Endothelial cell of umbilical vein (primary cell): ENCODE measurements around the gene SORCS2. TPM values are rescaled to one million over a fixed set of nuclear protein-coding genes. Genes with fewer than 3 reads are reported as not detected.

ENCODE experiments used
- BruUV-seq: library from RNA; stranded (reverse); fragments of 400-500 nt; replicated peaks from 2 replicates; lab custom pipeline; 2021; lab: Mats Ljungman, UMichigan
- CTCF ChIA-PET: fragments of 300-600, 350-600 bp; sonication (Branson Sonifier 250); formaldehyde crosslinking; loops from one replicate; lab custom pipeline; 2021; ENCODE audit warnings: antibody characterized with exemption, inconsistent platforms; lab: Charles Lee
- POLR2A ChIA-PET: fragments of 300-600, 350-600 bp; sonication (Branson Sonifier 250); formaldehyde crosslinking; loops from one replicate; lab custom pipeline; 2021; ENCODE audit warnings: antibody characterized with exemption, inconsistent platforms; lab: Charles Lee
- DNase-seq: peaks from one replicate; pipeline ENCODE4 v3.0.0-alpha.2; 2011; ENCODE audit warnings: low read depth, low spot score
- FAIRE-seq: peaks from 2 replicates; lab custom pipeline; 2011; peaks lifted over from hg19 to GRCh38; lab: Jason Lieb, UNC
- H2AFZ ChIP-seq: 2 replicates; pipeline ENCODE4 v1.6.0; 2012; ENCODE audit warnings: low read depth, low read length, control low read depth, inconsistent platforms
- H3K27ac ChIP-seq: 2 replicates; pipeline ENCODE4 v1.5.1; 2011; ENCODE audit warnings: low read depth, mild to moderate bottlenecking, control low read depth, low read length, moderate library complexity; ENCODE audit not compliant: insufficient read depth
- H3K27me3 ChIP-seq, 2 experiments: 2 replicates each; pipeline versions ENCODE4 v1.6.0 to v1.6.1; 2011; ENCODE audit warnings: low read length in 2 of 2, mixed read lengths in 1 of 2; ENCODE audit not compliant: control insufficient read depth in 2 of 2, insufficient read depth in 2 of 2
- H3K36me3 ChIP-seq, 2 experiments: 2 replicates in 1 of 2; 3 replicates in 1 of 2; pipeline ENCODE4 v1.5.1; 2011; ENCODE audit warnings: low read length in 2 of 2, mild to moderate bottlenecking in 1 of 2, moderate library complexity in 1 of 2; ENCODE audit not compliant: control insufficient read depth in 2 of 2, insufficient read depth in 2 of 2; ENCODE audit errors: extremely low read depth in 1 of 2
- H3K4me1 ChIP-seq: 3 replicates; pipeline ENCODE4 v1.5.1; 2011; ENCODE audit warnings: mild to moderate bottlenecking, low read length; ENCODE audit not compliant: control insufficient read depth, insufficient read depth; ENCODE audit errors: extremely low read depth
- H3K4me2 ChIP-seq: 2 replicates; pipeline ENCODE4 v1.6.1; 2011; ENCODE audit warnings: low read length, control low read depth, mixed read lengths; ENCODE audit not compliant: insufficient read depth
- H3K4me3 ChIP-seq, 3 experiments: fragments of 200-600 bp in 1 of 3; sonication (generic), shearing (Covaris generic) in 1 of 3; replicated peaks in 1 of 3; 2 replicates each; pipeline ENCODE4 v1.5.1; 2011 to 2016; ENCODE audit warnings: control low read depth in 3 of 3, low read length in 3 of 3, mild to moderate bottlenecking in 2 of 3, inconsistent platforms in 1 of 3, low read depth in 1 of 3, moderate library complexity in 1 of 3; ENCODE audit not compliant: insufficient read depth in 1 of 3
- H3K79me2 ChIP-seq: 2 replicates; pipeline ENCODE4 v1.6.0; 2012; ENCODE audit warnings: low read length, inconsistent platforms; ENCODE audit not compliant: control insufficient read depth, insufficient read depth
- H3K9ac ChIP-seq: replicated peaks from 2 replicates; pipeline ENCODE3; 2011; ENCODE audit warnings: low read length, control low read depth; ENCODE audit not compliant: insufficient read depth; ENCODE audit errors: extremely low read depth
- H3K9me1 ChIP-seq: replicated peaks from 3 replicates; pipeline ENCODE4 v1.6.0; 2011; ENCODE audit warnings: mild to moderate bottlenecking, low read length; ENCODE audit not compliant: control insufficient read depth, insufficient read depth; ENCODE audit errors: extremely low read depth
- H3K9me3 ChIP-seq: replicated peaks from 2 replicates; pipeline ENCODE4 v1.5.1; 2012; ENCODE audit warnings: low read length, inconsistent platforms; ENCODE audit not compliant: control insufficient read depth, insufficient read depth
- H4K20me1 ChIP-seq: replicated peaks from 2 replicates; pipeline ENCODE3; 2011; ENCODE audit warnings: mild to moderate bottlenecking, low read length; ENCODE audit not compliant: control insufficient read depth, insufficient read depth; ENCODE audit errors: extremely low read depth
- EZH2 ChIP-seq: IDR thresholded peaks from 2 replicates; pipeline ENCODE4 v1.6.1; 2012; ENCODE audit warnings: borderline replicate concordance, low read depth, mild to moderate bottlenecking, moderate library complexity, low read length, inconsistent platforms; ENCODE audit not compliant: severe bottlenecking
- FOS ChIP-seq: IDR thresholded peaks from 2 replicates; pipeline ENCODE4 v1.6.1; 2011; ENCODE audit warnings: mild to moderate bottlenecking, low read length, moderate library complexity, borderline replicate concordance; ENCODE audit not compliant: insufficient read depth
- JUN ChIP-seq: IDR thresholded peaks from 2 replicates; pipeline ENCODE4 v1.6.1; 2011; ENCODE audit warnings: borderline replicate concordance, low read depth; ENCODE audit not compliant: insufficient read length, insufficient read depth
- MYC ChIP-seq: IDR thresholded peaks from one replicate; pipeline ENCODE4 v1.6.1; 2011; ENCODE audit warnings: mild to moderate bottlenecking, low read depth, low read length
- POLR2A ChIP-seq: IDR thresholded peaks from 2 replicates; pipeline ENCODE4 v1.6.1; 2012; ENCODE audit warnings: low read depth, mild to moderate bottlenecking, control low read depth, low read length
- POLR2AphosphoS5 ChIP-seq: IDR thresholded peaks from 2 replicates; pipeline ENCODE4 v1.6.1; 2012; ENCODE audit warnings: low read depth, mild to moderate bottlenecking, control low read depth, low read length, moderate library complexity; ENCODE audit not compliant: insufficient read depth
- dilution Hi-C: fragments of 300-500 bp; cut with MboI; formaldehyde crosslinking; loops from one replicate; pipeline ENCODE4 v1.15.0; 2019; ENCODE audit warnings: low sequenced_read_pairs; ENCODE audit not compliant: extremely low pct_ligation_motif_present
- intact Hi-C: fragments of 100-400 bp; cut with micrococcal nuclease; formaldehyde crosslinking; loops from one replicate; pipeline ENCODE4 v1.10.0; 2022
- polyA plus RNA-seq, 4 experiments: library from polyadenylated mRNA; depleted of rRNA in 3 of 4; stranded (reverse) in 3 of 4; unstranded in 1 of 4; fragments of >200 nt; gene quantifications; 2 replicates each; pipeline versions ENCODE4 v1.2.1 to v1.2.3, GENCODE V29; 2011 to 2012; ENCODE audit warnings: missing spikeins in 1 of 4
- total RNA-seq: library from RNA; stranded (reverse); gene quantifications from 2 replicates; pipeline ENCODE4 v1.2.3, GENCODE V29; 2021
- TF ChIP-seq, protein P1 (sequence below), 2 donors: IDR thresholded peaks; 1 replicate in 1 of 2; 2 replicates in 1 of 2; pipeline ENCODE4 v1.5.1; 2011; ENCODE audit warnings: low read length in 2 of 2, mild to moderate bottlenecking in 2 of 2, moderate library complexity in 2 of 2, control low read depth in 1 of 2, inconsistent platforms in 1 of 2, low read depth in 1 of 2; ENCODE audit not compliant: insufficient read depth in 1 of 2; ENCODE audit errors: extremely low read depth in 1 of 2
- TF ChIP-seq, protein P2 (sequence below): IDR thresholded peaks from 2 replicates; pipeline ENCODE4 v1.6.1; 2011; ENCODE audit not compliant: insufficient read depth, insufficient read length

SORCS2 gene
- total and polyA plus RNA-seq, 2 donors (not counting 3 experiments of a cell fraction or from before 2014, with no cell fraction given): not detected

DNA sequence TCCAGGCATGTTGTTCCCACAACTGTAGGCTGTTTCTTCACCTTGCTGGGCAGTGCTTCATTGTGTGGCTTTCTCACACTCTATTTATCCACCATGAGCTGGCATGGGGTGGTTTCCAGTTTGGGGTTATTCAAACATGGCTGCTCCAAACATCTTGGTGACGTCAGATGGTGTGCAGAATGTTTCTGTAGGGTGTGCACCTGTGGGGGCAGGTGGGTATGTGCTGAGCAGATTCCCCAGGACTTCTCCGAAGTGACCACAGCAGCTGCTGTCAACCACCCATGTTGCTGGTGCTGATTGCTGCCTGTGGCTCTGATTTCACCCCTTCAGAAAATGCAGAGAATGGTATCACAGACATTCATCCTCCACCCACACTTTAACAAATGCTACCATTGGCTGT lies 247.4 kb downstream of the SORCS2 start:
- dilution Hi-C loops: no loop called here
- Histone ChIP-seq H3K36me3 (no peaks in the 10 kb centered on the region), H3K4me2 (no peak overlapping the region), H4K20me1 (no peaks in the 10 kb centered on the region), H3K9ac (no peak overlapping the region), H2AFZ (no peak overlapping the region), H3K9me1 (no peaks in the 10 kb centered on the region), H3K79me2 (no peaks in the 10 kb centered on the region), H3K9me3 (no peaks in the 10 kb centered on the region), H3K27me3 (no peaks in the 10 kb centered on the region), H3K27ac (no peak overlapping the region), H3K4me3 (no peak overlapping the region), H3K4me1 (no peaks in the 10 kb centered on the region)
- intact Hi-C loops: no loop called here
- POLR2A ChIA-PET: no interaction called here
- no TSS peak for BruUV-seq
- CTCF ChIA-PET: no interaction called here
- DNase-seq: no peak
- TF ChIP-seq EZH2 (no peak), JUN (no peak), FOS (no peak), MYC (no peak), POLR2AphosphoS5 (no peak), POLR2A (no peak)
- TF ChIP-seq, protein P1, sequence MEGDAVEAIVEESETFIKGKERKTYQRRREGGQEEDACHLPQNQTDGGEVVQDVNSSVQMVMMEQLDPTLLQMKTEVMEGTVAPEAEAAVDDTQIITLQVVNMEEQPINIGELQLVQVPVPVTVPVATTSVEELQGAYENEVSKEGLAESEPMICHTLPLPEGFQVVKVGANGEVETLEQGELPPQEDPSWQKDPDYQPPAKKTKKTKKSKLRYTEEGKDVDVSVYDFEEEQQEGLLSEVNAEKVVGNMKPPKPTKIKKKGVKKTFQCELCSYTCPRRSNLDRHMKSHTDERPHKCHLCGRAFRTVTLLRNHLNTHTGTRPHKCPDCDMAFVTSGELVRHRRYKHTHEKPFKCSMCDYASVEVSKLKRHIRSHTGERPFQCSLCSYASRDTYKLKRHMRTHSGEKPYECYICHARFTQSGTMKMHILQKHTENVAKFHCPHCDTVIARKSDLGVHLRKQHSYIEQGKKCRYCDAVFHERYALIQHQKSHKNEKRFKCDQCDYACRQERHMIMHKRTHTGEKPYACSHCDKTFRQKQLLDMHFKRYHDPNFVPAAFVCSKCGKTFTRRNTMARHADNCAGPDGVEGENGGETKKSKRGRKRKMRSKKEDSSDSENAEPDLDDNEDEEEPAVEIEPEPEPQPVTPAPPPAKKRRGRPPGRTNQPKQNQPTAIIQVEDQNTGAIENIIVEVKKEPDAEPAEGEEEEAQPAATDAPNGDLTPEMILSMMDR (IDR thresholded peaks at IDR 0.05; ENCODE audit: extremely low read depth in 1 of 2, insufficient read depth in 1 of 2, low read depth in 1 of 2, low read length in 2 of 2): no peak
- TF ChIP-seq, protein P2, sequence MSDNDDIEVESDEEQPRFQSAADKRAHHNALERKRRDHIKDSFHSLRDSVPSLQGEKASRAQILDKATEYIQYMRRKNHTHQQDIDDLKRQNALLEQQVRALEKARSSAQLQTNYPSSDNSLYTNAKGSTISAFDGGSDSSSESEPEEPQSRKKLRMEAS: no peak
- FAIRE-seq: no peak
